Keratinocyte (primary cell): ENCODE measurements around the gene PDX1. TPM values are rescaled to one million over a fixed set of nuclear protein-coding genes. Genes with fewer than 3 reads are reported as not detected.

ENCODE experiments used
- DNase-seq: peaks from one replicate; pipeline ENCODE4 v3.0.0-alpha.2; 2011; ENCODE audit warnings: low read depth, missing footprints, low spot score
- FAIRE-seq: peaks from 2 replicates; lab custom pipeline; 2011; peaks lifted over from hg19 to GRCh38; lab: Jason Lieb, UNC
- H2AFZ ChIP-seq: 2 replicates; pipeline ENCODE4 v1.6.0; 2012; ENCODE audit warnings: low read length, control low read depth, inconsistent platforms; ENCODE audit not compliant: control insufficient read depth
- H3K27ac ChIP-seq: 2 replicates; pipeline ENCODE4 v1.5.1; 2011; ENCODE audit warnings: low read length; ENCODE audit not compliant: control insufficient read depth, insufficient read depth
- H3K27me3 ChIP-seq: 3 replicates; pipeline ENCODE4 v1.6.0; 2011; ENCODE audit warnings: low read length; ENCODE audit not compliant: control insufficient read depth, insufficient read depth; ENCODE audit errors: extremely low read depth
- H3K36me3 ChIP-seq, 2 experiments: 2 replicates in 1 of 2; 3 replicates in 1 of 2; pipeline ENCODE4 v1.5.1; 2011; ENCODE audit warnings: low read length in 2 of 2, mild to moderate bottlenecking in 1 of 2; ENCODE audit not compliant: control insufficient read depth in 2 of 2, insufficient read depth in 2 of 2; ENCODE audit errors: extremely low read depth in 1 of 2
- H3K4me1 ChIP-seq: 3 replicates; pipeline ENCODE4 v1.5.1; 2011; ENCODE audit warnings: low read length; ENCODE audit not compliant: control insufficient read depth, insufficient read depth; ENCODE audit errors: extremely low read depth
- H3K4me2 ChIP-seq: 3 replicates; pipeline ENCODE4 v1.6.0; 2011; ENCODE audit warnings: low read depth, low read length; ENCODE audit not compliant: control insufficient read depth, insufficient read depth; ENCODE audit errors: extremely low read depth
- H3K4me3 ChIP-seq, 3 experiments: fragments of 200-600 bp in 1 of 3; sonication (generic) in 1 of 3; 2 replicates in 2 of 3; 3 replicates in 1 of 3; pipeline ENCODE4 v1.5.1; 2011 to 2016; ENCODE audit warnings: low read length in 3 of 3, mild to moderate bottlenecking in 3 of 3, control low read depth in 2 of 3, inconsistent platforms in 1 of 3, low read depth in 1 of 3, mixed read lengths in 1 of 3, mixed run types in 1 of 3, moderate library complexity in 1 of 3; ENCODE audit not compliant: control insufficient read depth in 2 of 3, insufficient read depth in 2 of 3; ENCODE audit errors: extremely low read depth in 1 of 3
- H3K79me2 ChIP-seq: 2 replicates; pipeline ENCODE4 v1.6.0; 2012; ENCODE audit warnings: low read length; ENCODE audit not compliant: control insufficient read depth, insufficient read depth
- H3K9ac ChIP-seq: 3 replicates; pipeline ENCODE4 v1.6.0; 2011; ENCODE audit warnings: low read length; ENCODE audit not compliant: control insufficient read depth, insufficient read depth; ENCODE audit errors: extremely low read depth
- H3K9me1 ChIP-seq: 3 replicates; pipeline ENCODE4 v1.6.0; 2011; ENCODE audit warnings: low read length; ENCODE audit not compliant: control insufficient read depth, insufficient read depth; ENCODE audit errors: extremely low read depth
- H3K9me3 ChIP-seq: 2 replicates; pipeline ENCODE4 v1.5.1; 2012; ENCODE audit warnings: low read depth, low read length; ENCODE audit not compliant: control insufficient read depth
- H4K20me1 ChIP-seq: 3 replicates; pipeline ENCODE4 v1.6.0; 2011; ENCODE audit warnings: low read length; ENCODE audit not compliant: control insufficient read depth, insufficient read depth; ENCODE audit errors: extremely low read depth
- CTCF ChIP-seq, 3 experiments: IDR thresholded peaks in 1 of 3; conservative IDR thresholded peaks in 1 of 3; optimal IDR thresholded peaks in 1 of 3; 2 replicates in 2 of 3; 3 replicates in 1 of 3; pipeline versions ENCODE3 to v1.5.1; 2011; ENCODE audit warnings: low read length in 3 of 3, mild to moderate bottlenecking in 3 of 3, moderate library complexity in 2 of 3, control low read depth in 1 of 3, inconsistent platforms in 1 of 3; ENCODE audit not compliant: insufficient read depth in 2 of 3; ENCODE audit errors: extremely low read depth in 1 of 3
- EZH2 ChIP-seq: IDR thresholded peaks from one replicate; pipeline ENCODE4 v1.6.1; 2012; ENCODE audit warnings: inconsistent platforms, mild to moderate bottlenecking, low read length, moderate library complexity
- dilution Hi-C: fragments of 300-500 bp; cut with MboI; formaldehyde crosslinking; loops from one replicate; pipeline ENCODE4 v1.7.0; 2020; ENCODE audit warnings: low sequenced_read_pairs; ENCODE audit not compliant: extremely low pct_ligation_motif_present
- polyA plus RNA-seq, 5 experiments: library from polyadenylated mRNA; depleted of rRNA in 3 of 5; stranded (reverse) in 3 of 5; stranded (forward) in 1 of 5; unstranded in 1 of 5; fragments of >200 nt; gene quantifications; 1 replicate in 1 of 5; 2 replicates in 3 of 5; 3 replicates in 1 of 5; pipeline versions ENCODE4 v1.2.1 to v1.2.3, GENCODE V29; 2011 to 2012; ENCODE audit warnings: missing spikeins in 2 of 5, low read depth in 1 of 5, low replicate concordance in 1 of 5

The PDX1 gene
- polyA plus RNA-seq, 1 donor (not counting 4 experiments of a cell fraction or from before 2014, with no cell fraction given) = not detected

DNA sequence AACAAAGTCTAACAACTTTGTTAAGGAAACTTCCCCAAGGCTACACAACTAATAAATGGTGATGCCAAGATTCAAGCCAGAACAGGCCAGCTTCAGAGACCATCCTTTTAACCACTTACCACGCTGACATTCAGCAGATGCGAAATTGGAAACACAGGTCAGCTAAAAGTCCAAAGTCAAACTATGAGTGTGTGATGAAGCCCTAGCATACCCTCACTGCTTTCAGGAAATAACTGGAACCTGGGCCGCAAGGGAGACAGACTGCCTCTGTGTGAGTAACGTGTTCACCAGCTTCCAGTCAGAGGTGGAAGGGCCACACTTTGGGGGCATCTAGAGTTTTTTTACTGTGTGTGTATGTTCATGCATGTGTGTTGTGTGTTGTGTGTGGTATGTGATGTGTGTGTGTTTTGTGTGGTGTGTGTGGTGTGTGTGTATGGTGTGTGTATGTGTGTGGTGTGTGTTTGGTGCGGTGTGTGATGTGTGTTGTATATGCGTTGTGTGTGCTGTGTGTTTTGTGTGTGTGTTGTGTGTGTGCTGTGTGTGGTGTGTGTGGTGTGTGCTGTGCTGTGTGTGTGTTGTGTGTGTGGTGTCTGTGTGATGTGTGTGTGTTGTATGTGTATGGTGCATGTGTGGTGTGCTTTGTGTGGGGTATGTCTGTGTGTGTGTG, 12.5 kb upstream of the PDX1 start:
- Histone ChIP-seq H3K36me3 (no peaks in the 10 kb centered on the region), H2AFZ (no peak overlapping the region), H3K79me2 (no peaks in the 10 kb centered on the region), H3K9ac (no peak overlapping the region), H3K4me1 (no peaks in the 10 kb centered on the region), H4K20me1 (no peaks in the 10 kb centered on the region), H3K4me2 (no peak overlapping the region), H3K9me3 (no peaks in the 10 kb centered on the region), H3K4me3 (no peak overlapping the region), H3K27ac (no peak overlapping the region), H3K9me1 (no peaks in the 10 kb centered on the region), H3K27me3 (peaks cover 18% of the 10 kb centered on the region)
- DNase-seq (no peak), FAIRE-seq (no peak)
- dilution Hi-C loops = no loop called here
- TF ChIP-seq CTCF (optimal IDR thresholded peaks at IDR 0.05 in 1 of 3, IDR thresholded peaks at IDR 0.05 in 1 of 3, conservative IDR thresholded peaks at IDR 0.05 in 1 of 3; ENCODE audit: extremely low read depth in 1 of 3, insufficient read depth in 2 of 3, low read length in 3 of 3) (no peak), EZH2 (no peak)

DNA sequence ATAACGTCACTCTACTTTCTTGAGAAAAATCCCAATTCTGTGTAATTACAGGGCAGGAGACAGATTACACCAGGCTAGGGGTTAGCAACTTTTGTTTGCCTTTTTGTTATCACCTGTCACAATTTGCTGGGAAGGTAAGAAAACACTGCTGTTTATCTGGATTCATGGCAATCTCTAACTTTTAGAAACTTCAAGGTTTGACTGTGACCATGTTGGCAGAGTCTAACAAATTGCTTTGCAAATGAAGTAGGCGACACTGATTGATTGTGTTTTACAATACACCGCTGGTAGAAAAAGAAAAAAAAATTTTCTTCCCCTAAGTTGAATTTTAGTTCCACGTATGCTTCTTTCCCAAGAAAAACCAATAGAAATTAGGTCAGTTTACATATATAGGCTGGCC, 10.4 kb upstream of the PDX1 start:
- dilution Hi-C loops = no loop called here
- no peak overlapping the region for H3K4me2 ChIP-seq
- no peak overlapping the region for H2AFZ ChIP-seq
- H3K79me2 ChIP-seq = no peaks in the 10 kb centered on the region
- H3K9me3 ChIP-seq = no peaks in the 10 kb centered on the region
- H4K20me1 ChIP-seq = no peaks in the 10 kb centered on the region
- no peaks in the 10 kb centered on the region for H3K9me1 ChIP-seq
- H3K4me1 ChIP-seq = no peaks in the 10 kb centered on the region
- H3K4me3 ChIP-seq = no peak overlapping the region
- H3K9ac ChIP-seq = no peak overlapping the region
- no peak overlapping the region for H3K27ac ChIP-seq
- FAIRE-seq (no peak), DNase-seq (no peak)
- H3K27me3 ChIP-seq = peaks cover 18% of the 10 kb centered on the region
- H3K36me3 ChIP-seq = no peaks in the 10 kb centered on the region
- TF ChIP-seq CTCF (optimal IDR thresholded peaks at IDR 0.05 in 1 of 3, IDR thresholded peaks at IDR 0.05 in 1 of 3, conservative IDR thresholded peaks at IDR 0.05 in 1 of 3; ENCODE audit: extremely low read depth in 1 of 3, insufficient read depth in 2 of 3, low read length in 3 of 3) (no peak), EZH2 (no peak)
